ELF-1 (cell line): ENCODE results near the gene TFAP2C.
A peak's percentile ranks its signal among the peaks of the same experiment; 100 is the strongest.
"Not testable (repeated sequence)": the region's sequence is repeated elsewhere in the genome, so short reads cannot be mapped to it uniquely, and the experiment has no call there.

Experiments used
- DNase-seq: peaks from one replicate; pipeline ENCODE4 v3.0.0-alpha.2; 2016; ENCODE audit warnings: low read depth, low spot score

TFAP2C gene

GRCh38 chr20:56646599-56646998 is 17.5 kb downstream of the TFAP2C start:
- DNase-seq = no peak

GRCh38 chr20:56653211-56653610 is 24.1 kb downstream of the TFAP2C start:
- DNase-seq = no peak

GRCh38 chr20:56656632-56657031 is 27.5 kb downstream of the TFAP2C start:
- no peak for DNase-seq

GRCh38 chr20:56657879-56658278 is 28.8 kb downstream of the TFAP2C start:
- no peak for DNase-seq

- not testable (repeated sequence) for DNase-seq
Measured at GRCh38 chr20:56658341-56658947, 29.3 kb downstream of the TFAP2C start.

GRCh38 chr20:56663660-56664059 is 34.6 kb downstream of the TFAP2C start:
- no peak for DNase-seq

GRCh38 chr20:56664796-56665195 is 35.7 kb downstream of the TFAP2C start:
- DNase-seq = peak; percentile 70

- peak; percentile 39 for DNase-seq
Measured at GRCh38 chr20:56665806-56666205, 36.7 kb downstream of the TFAP2C start.

- DNase-seq = no peak
Measured at GRCh38 chr20:56673450-56673849, 44.3 kb downstream of the TFAP2C start.

GRCh38 chr20:56676001-56676400 is 46.9 kb downstream of the TFAP2C start:
- DNase-seq = no peak

- DNase-seq = no peak
Measured at GRCh38 chr20:56676679-56677078, 47.6 kb downstream of the TFAP2C start.

GRCh38 chr20:56683077-56683865 is 54.2 kb downstream of the TFAP2C start:
- DNase-seq = no peak

- DNase-seq = no peak
Measured at GRCh38 chr20:56685879-56686278, 56.8 kb downstream of the TFAP2C start.

GRCh38 chr20:56687061-56687460 is 58.0 kb downstream of the TFAP2C start:
- no peak for DNase-seq

- DNase-seq = no peak
Measured at GRCh38 chr20:56688106-56688505, 59.0 kb downstream of the TFAP2C start.
